GM21737 (cell line): ENCODE data around the gene POLR2I.
"Not testable (repeated sequence)": the region's sequence is repeated elsewhere in the genome, so short reads cannot be mapped to it uniquely, and the experiment has no call there.

Experiments
- ATAC-seq: cut with Tn5 transposase; IDR thresholded peaks from one replicate; pipeline ENCODE4 v1.9.1; 2021; ENCODE audit warnings: mild to moderate bottlenecking, moderate library complexity; ENCODE audit not compliant: unreplicated experiment

The POLR2I gene

GRCh38 chr19:36101550-36102327, 12.9 kb downstream of the POLR2I start:
- ATAC-seq = no peak

DNA sequence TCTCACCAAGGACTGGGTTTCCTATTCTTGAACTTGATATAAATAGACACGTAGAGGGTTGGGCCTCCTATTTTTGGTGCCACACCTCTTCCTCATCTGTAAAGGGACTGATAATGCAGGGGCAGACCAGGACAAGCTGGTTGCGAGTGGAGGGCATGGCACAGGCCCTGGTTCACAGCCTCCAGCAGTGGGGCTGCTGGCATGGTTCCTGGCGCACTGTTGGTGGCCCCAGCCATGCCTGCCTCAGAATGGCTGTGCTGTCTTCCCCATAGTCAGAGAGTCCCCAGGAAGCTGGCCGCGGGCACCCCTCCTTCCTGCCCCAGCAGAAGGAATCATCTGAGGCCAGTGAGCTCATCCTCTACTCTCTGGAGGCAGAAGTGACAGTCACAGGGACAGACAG, 14.2 kb downstream of the POLR2I start:
- ATAC-seq = no peak

GRCh38 chr19:36099166-36099785, 15.4 kb downstream of the POLR2I start:
- no peak for ATAC-seq

- ATAC-seq = no peak
These were observed 17.6 kb downstream of the POLR2I start for GRCh38 chr19:36097036-36097435.

- no peak for ATAC-seq
These were observed 21.0 kb downstream of the POLR2I start for GRCh38 chr19:36093687-36094086.

- no peak for ATAC-seq
These were observed 21.5 kb downstream of the POLR2I start for GRCh38 chr19:36093146-36093662.

- ATAC-seq = no peak
These were observed 22.1 kb downstream of the POLR2I start for GRCh38 chr19:36092566-36092965.

- no peak for ATAC-seq
These were observed 23.6 kb downstream of the POLR2I start for GRCh38 chr19:36090910-36091695.

GRCh38 chr19:36089847-36090246, 24.8 kb downstream of the POLR2I start:
- no peak for ATAC-seq

DNA sequence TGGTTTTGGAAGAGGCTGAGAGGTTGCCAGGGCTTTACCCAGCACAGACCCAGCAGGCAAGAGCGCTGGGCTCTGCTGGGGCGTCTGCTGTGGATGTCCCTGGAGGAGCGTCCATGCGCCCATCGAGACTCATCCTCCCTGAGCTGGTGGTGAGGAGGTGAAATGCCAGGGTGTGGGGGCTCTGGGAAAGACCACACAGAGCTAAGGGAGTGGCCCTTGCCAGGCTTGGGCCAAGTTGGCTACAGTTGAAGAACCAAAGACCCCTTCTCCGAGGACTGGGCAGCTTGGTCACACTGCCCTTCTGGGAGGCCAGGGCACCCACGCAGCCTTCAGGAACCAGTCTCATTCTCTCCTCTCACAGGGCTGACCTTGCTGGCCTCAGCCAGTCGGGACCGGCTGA, 28.3 kb downstream of the POLR2I start:
- ATAC-seq = no peak

DNA sequence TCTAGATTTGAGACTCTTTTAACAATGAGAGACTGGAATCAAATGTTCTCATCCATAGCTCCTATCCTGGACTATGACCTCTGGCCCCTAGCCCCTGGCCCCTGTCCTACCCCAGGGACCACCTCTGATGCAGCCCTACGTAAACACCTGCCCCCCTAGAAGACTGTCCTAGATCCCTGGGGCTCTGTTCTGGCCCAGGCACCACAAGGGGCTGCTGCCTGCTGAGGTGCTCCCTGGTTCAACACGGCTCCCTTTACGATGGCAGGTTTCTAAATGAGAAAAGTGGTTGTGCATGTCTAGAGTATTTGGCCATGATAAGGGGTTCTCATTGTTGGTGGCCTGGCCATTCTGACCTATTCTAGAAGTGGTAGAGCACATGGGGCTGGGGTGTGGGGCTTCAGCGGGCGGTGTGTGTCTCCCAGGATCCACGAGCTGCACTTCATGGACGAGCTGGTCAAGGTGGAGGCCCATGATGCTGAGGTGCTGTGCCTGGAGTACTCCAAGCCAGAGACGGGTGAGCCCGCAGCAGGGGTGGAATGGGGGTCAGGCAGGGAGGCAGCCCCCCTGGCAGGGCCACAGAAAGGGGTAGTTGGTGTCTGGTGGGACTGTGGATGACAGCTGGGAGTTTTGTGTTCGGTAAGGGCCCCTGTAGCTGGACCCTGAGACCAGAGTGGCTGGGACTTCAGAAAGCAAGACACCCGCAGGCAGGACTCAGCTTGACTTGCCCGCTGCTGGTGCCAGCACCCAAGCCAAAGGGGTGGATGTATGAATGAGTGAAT, 30.3 kb downstream of the POLR2I start:
- no peak for ATAC-seq

DNA sequence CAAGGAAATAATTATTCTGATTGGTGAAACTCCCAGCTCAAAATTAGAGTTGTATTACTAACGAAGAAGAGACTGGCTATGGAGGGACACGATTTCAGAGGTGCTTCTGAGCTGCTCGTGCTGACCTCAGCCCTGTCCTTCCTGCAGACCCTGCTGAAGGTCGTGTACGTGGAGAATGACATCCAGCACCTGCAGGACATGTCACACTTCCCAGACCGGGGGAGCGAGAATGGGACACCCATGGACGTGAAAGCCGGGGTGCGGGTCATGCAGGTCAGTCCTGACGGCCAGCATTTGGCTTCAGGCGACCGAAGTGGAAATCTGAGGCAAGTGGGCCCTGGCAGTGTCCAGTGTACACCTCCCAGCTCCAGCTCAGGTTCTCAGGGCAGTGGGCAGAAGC, 31.8 kb downstream of the POLR2I start:
- no peak for ATAC-seq

- no peak for ATAC-seq
These were observed 32.8 kb downstream of the POLR2I start for GRCh38 chr19:36081894-36082293.

- ATAC-seq = no peak
These were observed 33.3 kb downstream of the POLR2I start for GRCh38 chr19:36081385-36081784.

DNA sequence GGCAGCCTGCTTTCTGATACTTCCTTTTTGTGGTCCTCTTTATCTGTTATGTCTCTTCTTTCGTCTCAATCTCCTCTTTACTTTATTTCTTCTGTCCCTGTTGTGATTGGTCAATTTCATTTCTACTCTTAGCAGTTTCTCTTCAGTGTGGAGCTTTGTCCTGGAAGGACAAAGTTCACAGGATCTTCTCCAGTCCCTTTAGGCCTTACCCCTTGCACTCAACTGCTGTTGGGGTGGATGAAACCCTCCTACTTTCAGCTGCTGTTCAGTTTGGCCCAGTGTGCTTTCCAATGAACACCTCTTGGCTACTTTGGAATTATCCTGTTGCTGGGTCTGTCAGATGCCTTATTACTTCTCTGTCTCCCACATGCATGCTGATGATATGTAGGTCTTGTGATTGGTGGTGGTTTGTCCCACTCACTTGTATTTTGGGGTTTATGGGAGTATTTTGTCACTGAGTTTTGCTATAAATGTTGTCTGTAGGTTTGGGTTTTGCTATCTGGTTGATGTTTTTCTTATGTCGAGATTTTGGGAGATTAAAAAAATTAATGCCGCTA, 35.2 kb downstream of the POLR2I start:
- ATAC-seq = no peak

GRCh38 chr19:36073121-36073876, 41.4 kb downstream of the POLR2I start:
- ATAC-seq = no peak

- ATAC-seq = no peak
These were observed 42.6 kb downstream of the POLR2I start for GRCh38 chr19:36072081-36072480.

DNA sequence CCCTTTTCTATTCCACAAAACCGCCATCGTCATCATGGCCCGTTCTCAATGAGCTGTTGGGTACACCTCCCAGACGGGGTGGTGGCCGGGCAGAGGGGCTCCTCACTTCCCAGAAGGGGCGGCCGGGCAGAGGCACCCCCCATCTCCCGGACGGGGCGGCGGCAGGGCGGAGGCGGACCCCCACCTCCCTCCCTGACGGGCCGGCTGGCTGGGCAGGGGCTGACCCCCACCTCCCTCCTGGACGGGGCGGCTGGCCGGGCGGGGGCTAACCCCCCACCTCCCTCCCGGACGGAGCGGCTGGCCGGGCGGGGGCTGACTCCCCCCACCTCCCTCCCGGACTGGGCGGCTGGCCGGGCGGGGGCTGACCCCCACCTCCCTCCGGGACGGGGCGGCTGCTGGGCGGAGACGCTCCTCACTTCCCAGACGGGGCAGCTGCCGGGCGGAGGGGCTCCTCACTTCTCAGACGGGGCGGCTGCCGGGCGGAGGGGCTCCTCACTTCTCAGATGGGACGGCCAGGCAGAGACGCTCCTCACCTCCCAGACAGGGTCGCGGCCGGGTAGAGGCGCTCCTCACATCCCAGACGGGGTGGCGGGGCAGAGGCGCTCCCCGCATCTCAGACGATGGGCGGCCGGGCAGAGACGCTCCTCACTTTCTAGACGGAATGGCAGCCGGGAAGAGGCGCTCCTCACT, 45.7 kb downstream of the POLR2I start:
- ATAC-seq = not testable (repeated sequence)

DNA sequence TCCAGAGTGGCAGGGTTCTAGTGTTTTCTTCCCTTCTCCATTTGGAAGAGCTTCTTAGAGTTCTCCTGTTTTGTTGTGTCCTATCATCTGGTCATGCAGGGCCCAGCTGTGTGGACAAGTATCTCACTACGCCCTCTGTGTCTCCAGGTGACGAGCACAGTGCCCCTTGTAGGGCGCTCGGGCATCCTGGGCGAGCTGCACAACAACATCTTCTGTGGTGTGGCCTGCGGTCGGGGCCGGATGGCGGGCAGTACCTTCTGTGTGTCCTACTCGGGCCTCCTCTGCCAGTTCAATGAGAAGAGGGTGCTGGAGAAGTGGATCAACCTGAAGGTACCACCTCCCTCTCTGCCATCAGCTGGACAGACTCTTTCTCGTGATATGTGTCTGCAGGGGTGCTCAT, 47.0 kb downstream of the POLR2I start:
- no peak for ATAC-seq
